Stimulated activated naive CD4-positive, alpha-beta T cell treated with Interleukin-2 at 50 U/mL for 16 hours (primary cell): ENCODE measurements around the gene GCFC2.
"Not testable (repeated sequence)": the region's sequence is repeated elsewhere in the genome, so short reads cannot be mapped to it uniquely, and the experiment has no call there.

Source experiments
- DNase-seq: peaks from one replicate; lab custom pipeline; 2025; lab: John Stamatoyannopoulos, UW

GCFC2 gene

DNA sequence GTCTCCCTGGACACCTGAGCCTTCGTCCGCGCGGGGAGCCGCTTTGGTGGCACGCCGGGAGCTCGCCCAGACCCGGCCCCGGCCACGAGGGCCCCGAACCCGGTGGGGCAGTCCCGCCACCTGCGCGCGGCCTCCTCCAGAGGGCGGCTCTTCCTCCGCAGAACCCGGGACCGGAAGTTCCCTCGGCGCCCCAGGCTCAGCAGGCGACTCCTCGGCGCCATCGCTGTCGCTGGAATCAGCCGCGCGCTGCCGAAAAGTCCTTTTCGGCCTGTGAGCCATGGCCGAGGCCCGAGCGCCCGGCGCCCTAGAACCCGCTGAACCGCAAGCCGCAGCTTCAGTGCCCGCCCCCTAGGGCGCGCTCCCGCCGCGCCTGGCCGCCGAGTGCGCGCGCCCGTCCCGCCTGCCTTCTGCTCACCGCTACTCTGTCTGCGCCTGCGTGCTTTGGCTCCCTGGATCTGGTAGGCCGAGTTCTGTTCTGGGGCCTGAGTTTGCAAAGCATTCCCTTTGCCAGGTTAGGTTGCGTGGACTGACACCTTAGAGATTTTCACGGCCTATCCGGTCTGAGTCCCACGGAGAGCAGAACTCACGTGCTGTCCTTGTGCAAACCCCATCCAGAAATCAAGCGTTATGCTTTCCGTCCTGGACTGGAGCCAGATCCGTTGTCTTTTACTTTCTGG is at the start of gene GCFC2:
Gene GCFC2, minus strand, starts transcription at position 339 of the 677 bp plus-strand sequence. Its CDS starts 60 bp downstream, at position 279.
- DNase-seq, result peak; percentile 88

GRCh38 chr2:75752828-75753227 is 42.1 kb upstream of the GCFC2 start:
- DNase-seq, result no peak

DNA sequence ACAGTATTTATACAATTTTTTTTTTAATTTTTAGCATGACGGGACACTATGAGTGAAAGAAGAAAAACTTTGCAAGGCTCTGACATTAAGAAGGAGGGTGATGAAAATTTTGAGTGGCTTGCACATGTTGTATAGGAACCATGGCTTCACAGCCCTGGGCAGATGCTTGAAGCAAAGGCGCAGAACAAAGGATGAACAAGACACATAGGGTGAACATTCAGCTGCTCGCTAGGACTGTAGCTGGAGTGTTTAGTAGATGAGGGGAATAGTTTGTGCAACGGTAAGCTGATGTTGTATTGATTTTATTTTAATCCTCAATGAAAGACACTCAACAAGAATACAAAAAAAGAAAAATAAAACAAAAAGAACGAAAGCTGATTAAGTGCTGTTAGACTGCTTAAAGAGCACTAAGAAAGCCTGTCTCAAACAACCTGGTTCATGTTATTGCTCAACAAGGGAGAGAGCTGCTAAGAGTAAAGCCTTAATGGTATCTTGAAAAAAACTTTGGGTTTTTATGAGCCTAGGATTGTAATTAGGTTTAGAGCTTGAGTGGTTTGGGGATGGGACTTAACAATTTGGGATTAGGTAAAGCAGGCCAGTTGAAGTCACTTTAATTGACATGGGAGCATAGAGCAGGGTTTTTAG is 41.2 kb upstream of the GCFC2 start:
- DNase-seq, result no peak

- no peak for DNase-seq
Measured at GRCh38 chr2:75751360-75751759, 40.6 kb upstream of the GCFC2 start.

- DNase-seq, result no peak
Measured at GRCh38 chr2:75737961-75738360, 27.2 kb upstream of the GCFC2 start.

DNA sequence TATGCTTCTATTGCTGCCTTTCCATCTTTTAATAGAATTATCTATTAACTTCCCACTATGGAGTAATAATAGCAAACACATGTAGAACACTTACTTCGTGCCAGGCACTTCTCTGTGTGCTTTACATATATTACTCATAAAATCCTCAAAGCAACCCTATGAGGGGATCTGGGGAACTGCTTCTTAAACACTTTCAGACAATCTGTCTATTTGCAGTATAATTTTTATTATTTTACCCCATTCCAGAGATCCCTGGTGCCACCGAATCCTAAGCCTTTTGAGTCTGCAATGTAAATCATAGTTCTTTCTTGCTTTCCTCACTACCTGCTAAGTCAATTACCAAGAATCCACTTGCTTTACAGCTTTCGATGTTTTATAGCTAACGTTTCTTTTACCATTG is 25.6 kb upstream of the GCFC2 start:
- no peak for DNase-seq

DNA sequence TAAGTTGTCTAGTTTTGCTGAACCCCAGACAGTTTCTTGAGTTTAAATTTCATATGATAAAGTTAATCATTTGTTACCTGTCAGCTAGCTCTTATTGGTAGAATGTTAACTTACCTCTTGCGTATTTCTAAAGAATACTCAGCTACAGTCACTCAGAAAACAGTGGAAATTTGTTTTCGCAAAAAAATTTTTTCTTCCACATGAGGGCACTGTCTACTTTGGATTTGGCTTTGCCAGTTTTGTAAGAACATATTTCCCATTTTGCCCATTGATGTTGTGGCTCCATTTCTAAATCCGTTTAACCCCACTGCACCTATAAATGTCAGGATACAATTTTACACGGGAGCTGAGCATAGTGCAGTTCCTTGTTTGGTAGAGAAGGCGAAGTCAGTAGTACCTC is 19.1 kb upstream of the GCFC2 start:
- no peak for DNase-seq

GRCh38 chr2:75728614-75729419 is 18.1 kb upstream of the GCFC2 start:
- DNase-seq, result no peak

GRCh38 chr2:75722687-75723086 is 12.0 kb upstream of the GCFC2 start:
- DNase-seq, result no peak

DNA sequence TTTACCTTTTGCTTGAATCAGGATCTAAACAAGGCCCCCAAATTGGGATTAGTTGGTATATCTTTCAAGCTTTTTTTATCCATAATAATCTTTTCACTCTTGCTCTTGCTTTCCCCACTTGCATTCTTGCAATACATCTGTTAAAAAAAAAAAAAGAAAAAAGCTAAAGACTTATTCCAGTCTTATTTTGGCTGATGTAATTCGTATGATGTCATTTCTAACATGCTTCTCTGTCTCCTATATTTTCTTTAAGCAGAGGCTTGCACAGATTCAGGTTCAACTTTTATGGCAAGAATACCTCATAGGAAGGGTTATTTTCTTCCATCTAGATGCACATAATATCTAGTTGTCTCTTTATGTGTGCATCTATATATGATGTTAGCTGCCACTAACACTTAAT is 9.8 kb upstream of the GCFC2 start:
- no peak for DNase-seq

GRCh38 chr2:75719616-75720015 is 8.9 kb upstream of the GCFC2 start:
- DNase-seq, result no peak

GRCh38 chr2:75716406-75716805 is 5.7 kb upstream of the GCFC2 start:
- DNase-seq, result no peak

GRCh38 chr2:75711590-75711989 is 875 bp upstream of the GCFC2 start:
- not testable (repeated sequence) for DNase-seq

DNA sequence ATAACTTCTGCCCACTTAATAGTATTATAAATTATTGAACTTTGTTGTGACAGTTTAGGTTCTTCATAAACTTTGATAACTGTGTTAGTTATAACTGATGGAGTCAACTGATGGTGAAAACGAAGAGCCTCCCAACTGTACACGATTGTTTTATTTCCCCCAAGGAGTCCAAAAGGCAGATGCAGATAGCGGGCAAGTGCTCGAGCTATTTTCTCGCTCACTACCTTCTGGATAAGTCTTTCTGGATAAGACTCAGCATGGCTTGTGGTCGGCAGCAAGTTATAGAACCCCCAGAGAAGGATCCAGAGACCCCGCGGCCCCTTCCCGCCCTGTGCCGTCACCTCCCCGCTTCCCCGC is 517 bp downstream of the GCFC2 start:
- no peak for DNase-seq

- DNase-seq, result no peak
Measured at GRCh38 chr2:75709297-75709696, 1.4 kb downstream of the GCFC2 start.

GRCh38 chr2:75707901-75708300 is 2.8 kb downstream of the GCFC2 start:
- no peak for DNase-seq

DNA sequence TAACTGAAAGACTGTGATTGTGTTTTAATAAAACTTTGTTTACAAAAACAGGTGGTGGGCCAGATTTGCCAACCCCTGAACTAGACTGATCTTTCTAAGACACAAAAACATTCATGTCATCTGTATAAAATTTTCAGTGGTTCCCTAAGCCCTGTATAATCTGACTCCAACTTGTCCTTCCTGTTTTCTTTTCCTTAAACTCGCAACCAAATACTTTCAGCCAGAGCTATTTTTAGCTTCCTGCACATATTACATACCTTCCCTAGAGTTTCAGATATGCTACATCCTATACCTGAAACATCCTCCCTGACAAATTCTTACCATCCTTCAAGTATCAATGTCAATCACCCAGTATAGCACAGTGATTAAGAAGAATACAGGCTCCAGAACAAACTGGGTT is 4.8 kb downstream of the GCFC2 start:
- DNase-seq, result no peak

DNA sequence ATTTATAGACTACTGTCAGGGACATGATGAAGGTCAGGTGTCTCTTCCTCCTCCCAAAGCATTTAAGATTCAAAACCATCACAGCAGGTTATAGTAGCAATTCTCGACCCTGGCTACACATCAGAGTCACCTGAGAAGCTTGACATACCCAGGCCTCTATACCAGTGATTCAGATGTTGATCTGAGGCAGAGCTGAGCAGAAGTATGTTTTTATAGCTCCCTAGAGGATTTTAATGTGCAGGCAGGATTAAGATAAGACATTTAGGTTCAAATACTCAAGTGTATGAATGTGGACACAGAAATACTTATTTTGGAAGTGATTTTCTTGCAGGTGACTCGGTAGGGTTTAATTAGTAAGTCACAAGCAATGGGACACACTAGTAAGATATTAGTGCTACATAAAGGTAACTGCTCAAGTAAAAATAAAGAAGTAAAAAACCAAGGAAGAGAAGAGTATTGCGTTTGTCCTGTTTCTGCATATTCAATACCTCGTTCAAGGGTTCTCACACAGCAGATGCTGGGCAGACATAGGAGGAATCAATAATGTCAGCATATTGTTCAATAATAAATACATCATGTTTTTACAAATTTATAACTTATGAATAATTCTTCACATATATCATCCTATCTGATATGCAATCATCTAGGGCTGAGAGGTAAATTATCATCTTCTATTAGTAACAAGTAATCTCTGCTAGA is 7.0 kb downstream of the GCFC2 start:
- DNase-seq, result no peak

GRCh38 chr2:75702593-75702992 is 8.1 kb downstream of the GCFC2 start:
- DNase-seq, result no peak

DNA sequence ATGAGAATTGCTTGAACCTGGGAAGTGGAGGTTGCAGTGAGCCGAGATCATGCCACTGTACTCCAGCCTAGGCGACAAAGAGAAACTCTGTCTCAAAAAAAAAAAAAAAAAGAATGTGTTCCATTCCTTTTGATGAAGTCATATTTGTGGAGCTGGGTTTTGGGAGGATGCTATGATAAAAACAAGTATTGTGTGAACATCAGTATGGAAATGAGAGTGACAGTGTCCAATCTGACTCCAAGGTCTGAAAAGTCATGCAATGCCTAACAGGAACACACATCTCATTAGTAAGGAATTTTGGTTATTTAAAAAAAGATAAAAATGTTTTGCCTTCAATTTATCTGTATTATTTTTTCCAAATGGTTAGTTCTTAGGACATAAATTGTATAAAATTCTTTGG is 11.8 kb downstream of the GCFC2 start:
- no peak for DNase-seq

GRCh38 chr2:75688196-75688595 is 22.5 kb downstream of the GCFC2 start:
- DNase-seq, result no peak

DNA sequence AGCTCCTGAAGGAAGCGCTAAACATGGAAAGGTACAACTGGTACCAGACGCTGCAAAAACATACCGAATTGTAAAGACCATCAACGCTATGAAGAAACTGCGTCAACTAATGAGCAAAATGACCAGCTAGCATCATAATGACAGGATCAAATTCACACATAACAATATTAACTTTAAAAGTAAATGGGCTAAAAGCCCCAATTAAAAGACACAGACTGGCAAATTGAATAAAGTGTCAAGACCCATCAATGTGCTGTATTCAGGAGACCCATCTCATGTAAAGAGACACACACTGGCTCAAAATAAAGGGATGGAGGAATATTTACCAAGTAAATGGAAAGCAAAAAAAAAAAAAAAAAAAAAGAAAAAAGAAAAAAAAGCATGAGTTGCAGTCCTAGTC is 27.3 kb downstream of the GCFC2 start:
- DNase-seq, result not testable (repeated sequence)

DNA sequence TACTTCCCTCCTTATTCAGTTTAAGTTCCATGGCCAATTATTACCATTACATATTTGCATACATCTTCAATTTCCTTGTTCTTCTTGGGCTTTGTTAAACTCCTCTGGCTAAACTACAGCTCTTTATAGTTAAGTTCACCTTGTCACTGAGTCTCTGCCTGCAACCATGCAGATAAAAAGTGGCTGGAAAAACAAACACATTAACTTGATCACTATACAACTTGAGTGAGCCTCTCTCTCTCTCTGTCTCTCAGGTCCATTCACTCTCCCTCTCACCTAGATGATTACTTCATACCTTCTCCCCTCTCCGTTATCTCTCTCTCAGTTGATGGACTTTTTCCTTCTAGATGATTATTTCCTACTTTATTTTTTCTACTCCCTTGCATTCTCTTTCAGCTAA is 30.3 kb downstream of the GCFC2 start:
- no peak for DNase-seq
